Measurements from ENCODE around the gene PLA2G7. TPM values are rescaled to one million over a fixed set of nuclear protein-coding genes. Genes with fewer than 3 reads are reported as not detected.

The PLA2G7 gene
- total and polyA plus RNA-seq, 2 of the 8 experiments (the other 6 are each of a cell fraction or from before 2014, with no cell fraction given): 1.5 to 2.2 TPM

GRCh38 chr6:46690911-46691451 lies 44.2 kb downstream of the PLA2G7 start:
- Histone ChIP-seq H3K14ac (ENCODE audit: insufficient read length) (no peak overlapping the region), H3K36me3 (ENCODE audit: control insufficient read depth in 2 of 4, insufficient read depth in 4 of 4, low read length in 3 of 4) (no peaks in the 10 kb centered on the region), H2AK5ac (ENCODE audit: low read depth, low read length) (no peak overlapping the region), H3K4ac (replicated peaks; ENCODE audit: insufficient read length, low read depth, low read length) (no peak overlapping the region), H2BK15ac (ENCODE audit: low read length) (no peak overlapping the region), H2BK120ac (replicated peaks; ENCODE audit: low read depth, low read length) (no peak overlapping the region), H3K79me2 (ENCODE audit: control insufficient read depth in 1 of 2, insufficient read depth in 2 of 2, low read length in 2 of 2) (no peaks in the 10 kb centered on the region), H3K4me2 (ENCODE audit: insufficient read depth in 1 of 2, low read depth in 2 of 2, low read length in 2 of 2) (no peak overlapping the region), H3K9me3 (ENCODE audit: insufficient read depth in 2 of 2, low read depth in 1 of 2, low read length in 1 of 2) (no peaks in the 10 kb centered on the region), H3K4me3 (ENCODE audit: extremely low read depth in 1 of 4, insufficient read depth in 2 of 4, low read depth in 3 of 4, low read length in 4 of 4) (no peak overlapping the region), H4K8ac (ENCODE audit: extremely low read depth, insufficient read depth, low read length) (no peak overlapping the region), H3K9ac (replicated peaks in 1 of 4; ENCODE audit: extremely low read depth in 1 of 4, low read depth in 3 of 4, low read length in 3 of 4) (no peak overlapping the region), H3K79me1 (ENCODE audit: low read depth, low read length) (no peaks in the 10 kb centered on the region), H4K5ac (ENCODE audit: insufficient read length, low read depth, low read length) (no peak overlapping the region), H3K4me1 (replicated peaks in 1 of 4; ENCODE audit: control insufficient read depth in 3 of 4, insufficient read depth in 4 of 4, low read length in 3 of 4) (no peaks in the 10 kb centered on the region), H3K27me3 (replicated peaks in 1 of 4; ENCODE audit: control insufficient read depth in 3 of 4, extremely low read depth in 1 of 4, insufficient read depth in 3 of 4, low read length in 3 of 4) (no peaks in the 10 kb centered on the region), H4K20me1 (replicated peaks in 1 of 2; ENCODE audit: control insufficient read depth in 1 of 2, insufficient read depth in 2 of 2, low read length in 2 of 2) (no peaks in the 10 kb centered on the region), H3K23ac (ENCODE audit: insufficient read length) (no peak overlapping the region), H2AFZ (ENCODE audit: low read length) (no peak overlapping the region), H3K18ac (ENCODE audit: extremely low read depth, low read length) (no peak overlapping the region), H3K23me2 (ENCODE audit: low read depth, low read length) (0 out of 2 replicates have a peak, but pooled peaks cover 2% of the 10 kb centered on the region), H3K56ac (replicated peaks; ENCODE audit: insufficient read length, low read depth, low read length) (no peak overlapping the region), H3K27ac (ENCODE audit: low read depth, low read length) (no peak overlapping the region), H4K91ac (replicated peaks; ENCODE audit: insufficient read length, low read length) (no peak overlapping the region), H2BK5ac (ENCODE audit: low read depth, low read length) (no peak overlapping the region), H2BK12ac (ENCODE audit: low read depth, low read length) (no peak overlapping the region), H2BK20ac (ENCODE audit: low read length) (no peak overlapping the region)
- POLR2A ChIA-PET (ENCODE audit: partially characterized antibody): no interaction called here
- CTCF ChIA-PET (ENCODE audit: partially characterized antibody): interaction anchor here (1.1 to 2.4 kb wide), 3 partner anchors 10 to 21 kb away, joined by 3 to 10 read pairs (median 4); no protein-coding TSS in a partner anchor
- FAIRE-seq (no peak), DNase-seq (ENCODE audit: low read depth in 1 of 2, low spot score in 2 of 2) (no peak)
- WGBS, 2 experiments (ENCODE audit: extremely low coverage in 1 of 2, insufficient coverage in 1 of 2, insufficient read length in 1 of 2, insufficient replicate concordance in 2 of 2, low coverage in 1 of 2, low lambda C conversion rate in 2 of 2, missing lambda C conversion rate in 1 of 2): 87% methylated on average over 1 of the region's 1 CpG; no CpG with 5 or more reads in 1 of the 2 experiments
- no peak for TF ChIP-seq POU5F1 (IDR thresholded peaks at IDR 0.05; ENCODE audit: low read depth, low read length)
- no peak for TF ChIP-seq BACH1 (IDR thresholded peaks at IDR 0.05; ENCODE audit: low read length)
- no peak for TF ChIP-seq RXRA (IDR thresholded peaks at IDR 0.05; ENCODE audit: insufficient read depth, low read depth, low read length)
- no peak for TF ChIP-seq TAF1 (IDR thresholded peaks at IDR 0.05; ENCODE audit: low read depth, low read length)
- TF ChIP-seq EP300 (IDR thresholded peaks at IDR 0.05; ENCODE audit: borderline replicate concordance in 1 of 2, low read depth in 2 of 2, low read length in 2 of 2): no peak
- TF ChIP-seq ZNF274 (IDR thresholded peaks at IDR 0.05; ENCODE audit: borderline replicate concordance, extremely low read depth, low read length): no peak
- no peak for TF ChIP-seq CBX8 (IDR thresholded peaks at IDR 0.05; ENCODE audit: borderline replicate concordance, low read depth, low read length)
- no peak for TF ChIP-seq CTCF (IDR thresholded peaks at IDR 0.05; ENCODE audit: control extremely low read depth in 1 of 3, insufficient read depth in 1 of 3, low read depth in 1 of 3, low read length in 3 of 3)
- no peak for TF ChIP-seq YY1 (IDR thresholded peaks at IDR 0.05; ENCODE audit: low read depth, low read length)
- TF ChIP-seq NANOG (IDR thresholded peaks at IDR 0.05; ENCODE audit: insufficient read depth, low read depth, low read length, poor library complexity, severe bottlenecking): no peak
- TF ChIP-seq KDM4A (IDR thresholded peaks at IDR 0.05; ENCODE audit: low read depth, low read length, severe bottlenecking): no peak

Measured in H1 (cell line).